Neural cell (in vitro differentiated cells): Measurements from ENCODE around the gene APLNR.

Experiments
- CTCF ChIP-seq: fragments of 450-650 bp; IDR thresholded peaks from 2 replicates; pipeline ENCODE4 v1.5.1; 2014; ENCODE audit warnings: antibody characterized with exemption, mild to moderate bottlenecking, moderate library complexity; ENCODE audit not compliant: poor library complexity, severe bottlenecking
- EZH2 ChIP-seq: fragments of 200-600, 300-800 bp; shearing (Covaris generic), sonication (generic); IDR thresholded peaks from 2 replicates; pipeline ENCODE4 v1.6.1; 2014; ENCODE audit warnings: antibody characterized with exemption, low read length, borderline replicate concordance, mild to moderate bottlenecking; ENCODE audit not compliant: insufficient read depth, poor library complexity, severe bottlenecking
- MXI1 ChIP-seq: fragments of 450-650 bp; conservative IDR thresholded peaks from 2 replicates; pipeline ENCODE4 v1.6.1; 2014; ENCODE audit warnings: antibody characterized with exemption, mild to moderate bottlenecking; ENCODE audit not compliant: poor library complexity, severe bottlenecking

GRCh38 chr11:57230316-57230715, 6.7 kb downstream of the APLNR start:
- TF ChIP-seq MXI1 (no peak), EZH2 (no peak), CTCF (no peak)
